GM18909 (cell line): ENCODE measurements around the gene SCYGR5.
"Not testable (repeated sequence)": the region's sequence is repeated elsewhere in the genome, so short reads cannot be mapped to it uniquely, and the experiment has no call there.

ENCODE experiments used
- ATAC-seq: cut with Tn5 transposase; IDR thresholded peaks from one replicate; pipeline ENCODE4 v1.9.1; 2021; ENCODE audit warnings: mild to moderate bottlenecking; ENCODE audit not compliant: unreplicated experiment, poor library complexity

SCYGR5 gene, protein sequence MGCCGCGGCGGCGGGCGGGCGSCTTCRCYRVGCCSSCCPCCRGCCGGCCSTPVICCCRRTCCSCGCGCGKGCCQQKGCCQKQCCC

DNA sequence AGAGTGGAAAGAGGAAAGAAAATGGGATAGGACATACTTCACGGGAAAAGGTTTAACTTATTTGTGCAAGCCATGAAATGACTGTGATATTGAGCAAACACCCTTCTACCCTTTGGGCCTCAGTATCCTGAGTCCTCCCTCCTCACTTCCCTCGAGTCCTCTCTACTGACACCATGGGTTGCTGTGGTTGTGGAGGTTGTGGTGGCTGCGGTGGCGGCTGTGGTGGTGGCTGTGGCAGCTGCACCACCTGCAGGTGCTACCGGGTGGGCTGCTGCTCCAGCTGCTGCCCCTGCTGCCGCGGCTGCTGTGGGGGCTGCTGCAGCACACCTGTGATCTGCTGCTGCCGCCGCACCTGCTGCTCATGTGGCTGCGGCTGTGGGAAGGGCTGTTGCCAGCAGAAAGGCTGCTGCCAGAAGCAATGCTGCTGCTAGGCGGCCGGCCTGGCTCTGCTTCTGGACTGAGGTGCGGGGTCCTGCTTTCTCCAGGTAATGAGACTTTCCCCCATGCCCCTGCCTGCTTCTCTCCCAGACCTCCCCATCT, at the start of gene SCYGR5:
SCYGR5 (plus strand) TSS at position 174 of the 540 bp plus-strand sequence; CDS start at position 174, 0 bp downstream.
- not testable (repeated sequence) for ATAC-seq

- no peak for ATAC-seq
Measured at GRCh38 chr2:227617316-227618230, 49.0 kb upstream of the SCYGR5 start, which contains the start of gene SCYGR4. Gene SCYGR4 (plus strand): TSS chr2:227617498. CDS start chr2:227617498, 0 bp downstream.

DNA sequence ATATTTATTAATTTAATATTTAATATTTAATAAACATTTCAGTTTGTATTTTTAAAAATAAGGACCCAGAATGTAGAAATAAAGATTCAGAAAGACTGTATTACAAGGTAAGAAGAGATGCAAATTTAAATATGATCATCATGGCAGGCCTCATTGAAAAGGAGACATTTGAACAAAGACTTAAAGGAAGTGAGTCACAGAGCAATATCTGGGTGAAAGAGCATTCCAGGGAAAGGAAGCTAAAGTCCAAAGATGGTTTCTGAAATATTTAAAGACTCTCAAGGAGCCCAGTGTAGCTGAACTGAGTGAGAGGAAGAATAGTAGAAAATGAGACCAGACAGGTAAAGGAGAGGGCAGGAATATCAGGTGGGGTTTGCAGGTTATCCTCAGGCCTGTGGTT, 43.4 kb upstream of the SCYGR5 start:
- ATAC-seq, result no peak

DNA sequence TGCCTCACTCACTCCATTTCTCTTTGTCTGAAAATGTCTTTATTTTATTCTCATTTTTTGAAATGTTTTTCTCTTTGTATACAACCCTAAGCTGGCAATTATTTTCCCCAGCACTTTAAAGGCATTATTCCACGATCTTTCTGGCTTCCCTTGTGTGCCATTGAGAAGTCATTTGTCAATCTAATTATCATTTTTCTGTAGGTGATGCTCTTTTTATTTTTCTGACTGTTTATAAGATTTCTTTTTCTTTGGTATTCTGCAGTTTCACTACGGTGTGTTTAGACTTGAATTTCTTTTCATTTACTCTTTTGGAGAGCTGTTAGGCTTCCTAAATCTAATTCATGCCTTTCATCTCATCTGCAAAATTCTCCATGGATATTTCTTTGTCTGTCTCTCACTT, 41.2 kb upstream of the SCYGR5 start:
- no peak for ATAC-seq

- ATAC-seq, result no peak
Measured at GRCh38 chr2:227626580-227627151, 39.9 kb upstream of the SCYGR5 start.

DNA sequence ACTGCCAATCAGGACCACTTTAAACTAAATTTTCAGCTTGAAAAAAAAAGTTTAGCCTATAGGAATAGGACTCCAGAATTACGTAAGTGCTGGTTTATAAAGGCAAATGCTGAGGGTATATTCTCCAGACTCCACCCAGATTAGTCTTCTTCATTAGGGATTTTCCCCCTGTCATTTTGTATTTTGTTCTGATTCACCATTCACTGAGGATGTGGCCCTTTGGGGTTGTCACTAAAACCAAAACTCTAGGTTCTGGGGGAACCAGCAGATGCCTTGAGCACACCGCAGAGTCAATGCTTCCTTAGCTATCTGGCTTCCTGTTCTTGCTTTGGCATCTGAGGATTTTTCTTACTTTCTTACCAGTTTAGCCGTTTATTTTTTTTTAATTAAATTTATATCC, 38.8 kb upstream of the SCYGR5 start:
- ATAC-seq, result peak; percentile 96

- no peak for ATAC-seq
Measured at GRCh38 chr2:227629435-227629834, 37.2 kb upstream of the SCYGR5 start.

DNA sequence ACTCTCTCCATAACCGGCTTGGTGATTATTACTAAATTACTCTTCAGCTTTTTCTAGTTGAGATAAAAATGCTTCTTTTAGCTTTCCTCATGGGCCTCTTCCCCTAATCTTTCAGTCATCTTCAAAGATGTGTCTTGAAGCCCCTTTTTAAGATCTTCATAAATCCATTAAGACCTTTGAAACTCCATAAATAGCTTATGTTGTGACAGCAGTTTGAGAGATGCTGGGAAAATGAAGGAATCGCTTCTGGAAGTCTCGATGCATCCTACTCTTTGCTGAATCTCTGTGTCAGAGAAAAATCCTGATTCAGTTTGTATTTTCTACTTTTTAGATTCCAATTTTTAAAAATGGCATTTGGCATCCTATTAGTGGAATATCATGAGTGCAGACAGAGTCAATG, 36.3 kb upstream of the SCYGR5 start:
- ATAC-seq, result no peak

DNA sequence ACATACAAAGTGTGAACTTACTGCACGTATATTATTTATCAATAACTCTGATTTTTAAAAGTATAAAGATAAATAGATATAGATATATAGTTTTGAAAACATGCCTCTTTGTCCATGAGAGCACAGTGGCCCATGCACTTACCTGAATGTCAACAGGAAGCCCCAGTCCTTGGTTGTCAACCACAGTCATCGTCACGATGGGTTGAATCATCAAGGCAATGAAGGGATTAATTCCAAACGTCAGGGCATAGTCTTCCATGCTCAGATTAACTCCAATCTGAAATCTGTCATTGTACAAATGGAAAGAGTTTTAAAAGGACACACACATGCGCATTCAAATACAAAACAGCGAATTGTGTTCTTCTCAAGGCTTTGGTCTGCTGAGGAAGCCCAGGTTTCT, 33.8 kb upstream of the SCYGR5 start:
- no peak for ATAC-seq

DNA sequence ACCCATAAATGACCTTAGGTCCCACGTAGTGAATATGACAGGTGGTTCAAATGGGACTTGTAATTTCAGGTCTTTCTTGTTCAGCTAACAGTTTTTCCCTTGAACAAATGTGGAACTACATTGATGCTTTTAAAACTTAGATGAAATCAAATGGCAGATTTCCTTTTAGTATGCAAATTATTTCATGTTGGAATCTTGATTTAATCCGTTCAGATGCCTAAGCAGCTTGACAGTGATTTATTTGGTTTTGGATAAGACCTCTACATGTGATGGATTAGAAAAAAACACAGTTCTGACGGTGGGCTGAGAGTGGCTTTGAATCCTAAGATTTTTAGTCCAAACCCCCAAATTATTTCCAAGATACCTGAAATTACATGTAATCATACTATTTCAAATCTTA, 32.4 kb upstream of the SCYGR5 start:
- no peak for ATAC-seq

DNA sequence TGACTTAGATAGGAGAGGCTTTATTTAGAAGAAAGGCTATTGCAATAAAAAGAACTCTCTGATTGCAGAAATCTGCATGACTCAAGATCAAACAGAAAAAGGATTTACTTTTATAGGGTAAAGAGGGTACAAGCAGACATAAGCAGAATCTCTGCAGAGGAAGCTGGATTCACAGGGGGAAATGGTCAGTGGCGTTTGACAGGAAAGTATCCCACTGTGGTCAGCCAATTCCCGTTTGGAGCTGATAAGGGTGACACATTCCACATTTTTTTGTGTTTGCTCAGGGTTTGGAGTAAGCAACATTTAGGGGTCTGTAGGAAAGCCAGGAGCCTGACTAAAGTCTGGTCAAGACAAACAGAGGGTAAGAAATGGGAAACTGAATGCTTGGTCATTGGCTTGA, 23.9 kb upstream of the SCYGR5 start:
- ATAC-seq, result no peak

DNA sequence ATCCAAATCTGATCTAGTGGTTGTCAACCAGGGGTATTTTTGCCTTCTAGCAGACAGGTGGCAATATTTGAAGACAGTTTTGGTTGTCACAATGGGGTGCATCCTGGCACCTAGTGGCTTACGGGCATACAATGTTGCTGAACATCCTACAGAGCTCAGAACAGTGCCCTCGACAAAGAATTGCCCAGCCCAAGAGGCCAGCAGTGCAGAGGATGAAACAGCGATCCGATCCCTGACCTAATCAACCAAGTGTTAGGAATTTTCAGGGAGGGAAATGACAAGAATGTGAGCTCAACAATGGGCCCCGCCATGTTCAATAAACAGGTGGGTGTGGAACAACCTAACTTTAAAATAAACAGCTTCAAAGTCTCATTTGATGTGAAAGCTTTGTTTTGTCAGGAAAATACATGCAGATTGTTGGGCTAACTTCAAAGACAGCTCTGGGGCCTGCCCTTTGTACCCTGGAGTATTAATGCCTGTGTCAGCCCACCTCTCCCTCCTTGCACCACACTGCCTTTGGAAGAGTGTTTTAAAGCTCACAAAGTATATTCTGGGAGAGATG, 22.5 kb upstream of the SCYGR5 start:
- ATAC-seq, result no peak

GRCh38 chr2:227653419-227653818, 13.2 kb upstream of the SCYGR5 start:
- no peak for ATAC-seq

- no peak for ATAC-seq
Measured at GRCh38 chr2:227654426-227654825, 12.2 kb upstream of the SCYGR5 start.

DNA sequence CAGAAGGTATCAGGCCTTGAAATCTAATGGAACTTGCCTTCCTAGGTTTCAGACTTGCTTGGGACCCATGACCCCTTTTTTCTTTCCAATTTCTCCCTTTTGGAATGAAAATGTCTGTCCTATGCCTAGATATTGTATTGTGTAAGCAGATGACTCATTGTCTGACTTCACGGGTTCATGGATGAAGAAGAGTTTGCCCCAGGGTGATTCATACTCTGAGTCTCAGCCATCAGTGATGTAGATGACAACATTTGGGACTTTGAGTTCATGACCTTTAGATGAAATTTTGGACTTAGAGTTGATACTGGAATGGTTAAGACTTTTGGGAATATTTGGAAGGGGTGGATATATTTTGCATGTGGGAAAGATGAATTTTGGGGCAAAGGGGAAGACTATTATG, 11.2 kb upstream of the SCYGR5 start:
- ATAC-seq, result no peak

DNA sequence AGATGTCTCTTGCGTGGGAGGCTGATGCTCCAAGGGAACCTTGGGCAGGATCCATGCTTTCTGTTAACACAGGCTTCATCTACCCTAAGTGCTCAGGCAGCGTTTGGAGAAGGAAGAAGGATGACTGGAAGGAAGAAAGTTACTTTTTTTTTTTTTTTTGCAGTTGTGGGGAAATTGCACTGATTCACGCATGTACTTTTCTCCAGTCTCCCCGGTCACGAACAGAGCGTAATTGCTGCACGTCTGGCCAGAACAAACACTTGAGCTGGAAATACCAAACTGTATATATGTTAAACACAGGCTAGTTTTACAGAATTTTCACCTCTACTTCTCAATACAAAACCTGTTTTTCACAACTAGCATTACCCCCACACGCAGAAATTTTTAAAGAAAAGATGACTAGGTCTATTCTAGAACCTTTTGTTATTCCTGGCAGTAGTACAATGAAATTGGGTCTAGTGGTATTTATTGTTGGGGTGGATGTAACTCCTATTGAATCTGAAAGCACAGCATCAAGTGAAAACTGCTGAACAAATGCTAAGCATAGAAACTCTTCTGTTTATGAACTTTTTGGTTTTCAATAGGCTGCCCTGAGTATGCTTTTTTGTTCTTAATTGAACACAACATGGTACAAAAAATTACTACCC, 9.3 kb upstream of the SCYGR5 start:
- ATAC-seq, result no peak

DNA sequence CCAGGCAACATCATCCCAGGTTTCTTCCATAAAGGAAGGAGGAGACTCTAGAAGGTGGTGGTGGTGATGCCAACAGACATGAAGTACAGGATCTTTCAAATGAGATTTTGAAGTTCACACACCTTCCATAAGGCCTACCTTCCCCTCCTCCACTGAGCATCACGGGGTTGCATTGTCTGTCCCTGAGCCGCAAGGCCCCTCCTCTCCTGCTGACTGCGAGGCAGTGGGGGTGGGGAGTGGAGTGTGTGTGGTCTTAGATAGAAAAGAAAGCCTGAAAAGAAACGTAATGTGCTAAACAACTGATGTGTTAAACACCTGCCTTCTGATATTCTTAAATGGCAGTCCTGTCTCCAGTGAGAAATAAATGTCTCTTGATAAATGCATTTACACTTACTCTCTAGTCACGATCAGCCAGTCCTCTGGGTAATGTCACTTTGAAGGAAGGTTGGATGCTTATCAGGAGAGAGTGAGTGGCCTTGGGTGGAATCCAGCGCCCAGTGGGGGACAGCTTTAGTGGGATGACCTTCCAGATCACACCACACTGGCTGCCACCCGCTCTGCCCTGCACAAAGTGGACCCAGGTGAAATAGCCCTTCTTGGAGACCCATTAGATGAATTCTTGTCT, 5.5 kb upstream of the SCYGR5 start:
- ATAC-seq, result no peak

DNA sequence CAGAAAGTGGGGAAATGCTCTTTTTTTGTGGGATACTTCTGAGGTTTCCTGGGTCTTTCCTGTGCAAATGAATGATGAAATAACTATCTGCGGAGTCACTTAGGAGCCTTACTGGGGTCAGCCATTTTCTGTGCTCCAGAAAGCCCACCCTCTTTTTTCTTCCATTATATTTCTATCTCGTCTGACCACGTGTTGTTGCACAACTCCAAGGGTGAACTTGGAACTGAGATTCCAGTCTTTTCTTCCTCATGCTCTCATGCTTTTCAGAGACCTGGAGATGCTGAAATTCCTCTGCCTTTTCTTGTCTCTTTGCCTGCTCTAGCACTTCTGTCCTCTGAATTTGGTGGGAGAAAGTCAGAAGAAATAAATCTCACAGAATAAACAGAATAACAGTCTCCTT, 4.8 kb upstream of the SCYGR5 start:
- ATAC-seq, result no peak

GRCh38 chr2:227665189-227665940, 1.2 kb upstream of the SCYGR5 start:
- ATAC-seq, result no peak
